HG03196 (cell line): ENCODE measurements around the gene RMND5A.
A peak's percentile ranks its signal among the peaks of the same experiment; 100 is the strongest.
"Not testable (repeated sequence)": the region's sequence is repeated elsewhere in the genome, so short reads cannot be mapped to it uniquely, and the experiment has no call there.

ENCODE experiments used
- ATAC-seq: cut with Tn5 transposase; IDR thresholded peaks from one replicate; pipeline ENCODE4 v1.9.1; 2021; ENCODE audit not compliant: unreplicated experiment

Gene RMND5A

GRCh38 chr2:86714579-86715173 is 5.4 kb upstream of the RMND5A start:
- ATAC-seq, result not testable (repeated sequence)

GRCh38 chr2:86719263-86719636 is 841 bp upstream of the RMND5A start:
- not testable (repeated sequence) for ATAC-seq

DNA sequence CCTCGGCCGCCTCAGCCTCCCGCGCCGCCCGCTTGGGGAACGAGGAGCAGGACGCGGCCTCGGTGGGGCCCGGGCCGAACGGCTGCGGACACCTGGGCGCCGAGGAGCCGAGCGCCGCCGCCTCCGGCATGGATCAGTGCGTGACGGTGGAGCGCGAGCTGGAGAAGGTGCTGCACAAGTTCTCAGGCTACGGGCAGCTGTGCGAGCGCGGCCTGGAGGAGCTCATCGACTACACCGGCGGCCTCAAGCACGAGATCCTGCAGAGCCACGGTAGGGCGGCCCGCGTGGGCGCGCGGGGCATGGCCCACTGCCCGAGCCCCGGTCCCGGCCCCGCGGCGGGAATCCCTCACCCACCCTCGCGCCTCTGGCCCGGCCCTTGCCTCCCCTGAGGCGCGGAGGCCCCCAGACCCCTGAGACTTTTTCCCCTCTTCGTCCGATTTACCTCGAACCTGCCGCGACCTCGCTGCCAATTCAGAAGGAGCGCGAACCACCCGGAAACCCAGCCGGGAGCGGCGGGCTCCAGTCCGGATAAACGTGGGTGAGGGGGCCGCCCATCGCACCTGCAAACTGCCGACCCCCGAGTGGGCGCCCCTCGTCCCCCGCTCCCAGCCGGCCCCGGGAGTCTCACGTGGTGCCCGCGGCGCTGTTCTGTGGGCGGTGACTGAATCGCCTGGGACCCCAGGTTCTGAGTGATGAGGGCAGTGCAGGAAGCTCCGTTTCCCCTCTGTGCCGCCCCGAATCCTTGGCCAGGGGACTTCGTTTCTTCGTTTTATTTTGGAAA is 639 bp downstream of the RMND5A start:
- peak; percentile 8 for ATAC-seq

GRCh38 chr2:86725706-86726105 is 5.6 kb downstream of the RMND5A start:
- ATAC-seq, result not testable (repeated sequence)

- not testable (repeated sequence) for ATAC-seq
Observed at GRCh38 chr2:86732040-86732525, 12.0 kb downstream of the RMND5A start.

- not testable (repeated sequence) for ATAC-seq
Observed at GRCh38 chr2:86732837-86733236, 12.7 kb downstream of the RMND5A start.

- ATAC-seq, result not testable (repeated sequence)
Observed at GRCh38 chr2:86733528-86733927, 13.4 kb downstream of the RMND5A start.

DNA sequence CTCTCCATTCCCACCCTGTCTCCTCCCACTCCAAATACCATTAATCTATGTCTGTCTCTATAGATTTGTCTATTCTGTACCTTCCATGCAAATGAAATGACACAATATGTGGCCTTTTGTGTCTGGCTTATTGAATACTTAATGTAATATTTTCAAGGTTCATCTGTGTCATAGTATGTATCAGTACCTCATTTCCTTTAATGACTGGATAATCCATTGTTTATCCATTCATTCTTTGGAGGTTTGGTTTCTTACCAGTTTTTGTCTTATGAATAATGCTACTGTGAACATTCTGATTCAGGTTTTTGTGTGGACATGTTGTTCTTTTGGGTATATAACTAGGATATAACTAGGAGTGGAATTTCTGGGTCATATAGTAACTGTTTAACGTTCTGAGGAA is 14.8 kb downstream of the RMND5A start:
- ATAC-seq, result not testable (repeated sequence)

- not testable (repeated sequence) for ATAC-seq
Observed at GRCh38 chr2:86739485-86739884, 19.4 kb downstream of the RMND5A start.

GRCh38 chr2:86739889-86740288 is 19.8 kb downstream of the RMND5A start:
- not testable (repeated sequence) for ATAC-seq

DNA sequence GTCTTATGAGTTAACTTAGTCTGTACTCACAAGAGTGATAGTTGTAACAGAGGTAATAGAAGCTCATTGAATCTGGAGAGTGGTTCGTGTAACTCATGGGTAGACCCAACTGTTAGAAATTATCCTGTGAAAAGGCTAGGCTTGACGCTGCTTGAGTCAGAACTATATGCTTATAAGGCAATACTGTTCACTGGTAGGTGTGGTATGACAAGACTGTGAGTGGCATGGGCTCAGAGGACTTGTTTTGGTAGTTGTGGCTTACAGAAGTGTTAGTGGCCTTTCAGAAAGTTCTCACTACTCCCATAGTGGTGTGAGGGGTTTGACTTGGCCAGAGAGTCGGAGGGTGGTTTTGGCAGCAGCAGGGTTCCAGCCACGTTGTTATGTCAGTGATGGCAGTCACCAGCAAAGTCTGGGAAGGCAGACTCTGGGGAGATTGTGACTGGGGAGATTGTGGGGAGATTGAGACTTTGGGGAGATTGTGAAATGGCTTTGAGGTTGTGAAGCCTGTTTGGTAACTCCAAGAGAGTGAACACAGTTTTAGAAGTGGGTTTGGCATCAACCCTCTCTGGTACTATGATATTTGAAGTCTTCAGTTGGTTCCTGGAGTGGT is 21.9 kb downstream of the RMND5A start:
- not testable (repeated sequence) for ATAC-seq

- no peak for ATAC-seq
Observed at GRCh38 chr2:86744152-86744551, 24.1 kb downstream of the RMND5A start.

DNA sequence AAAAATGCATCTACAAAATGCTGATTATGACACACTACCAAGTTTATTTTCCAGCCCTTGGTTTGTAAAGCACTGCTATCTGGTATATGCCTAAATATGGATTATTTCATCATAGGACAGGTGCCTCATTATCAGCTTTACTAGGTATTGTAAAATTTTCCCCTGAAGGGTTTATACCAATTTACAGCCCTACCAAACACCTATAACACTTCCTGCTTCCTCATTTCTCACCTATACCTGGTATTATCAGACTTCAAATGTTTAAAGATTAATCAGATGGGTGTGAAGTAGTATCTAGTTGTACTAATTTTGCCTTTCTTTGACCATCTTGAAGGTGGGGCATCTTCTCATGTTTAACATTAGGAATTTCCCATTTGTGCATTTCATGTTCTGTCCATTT is 26.8 kb downstream of the RMND5A start:
- ATAC-seq, result no peak

GRCh38 chr2:86747711-86748639 is 27.9 kb downstream of the RMND5A start:
- ATAC-seq, result no peak

DNA sequence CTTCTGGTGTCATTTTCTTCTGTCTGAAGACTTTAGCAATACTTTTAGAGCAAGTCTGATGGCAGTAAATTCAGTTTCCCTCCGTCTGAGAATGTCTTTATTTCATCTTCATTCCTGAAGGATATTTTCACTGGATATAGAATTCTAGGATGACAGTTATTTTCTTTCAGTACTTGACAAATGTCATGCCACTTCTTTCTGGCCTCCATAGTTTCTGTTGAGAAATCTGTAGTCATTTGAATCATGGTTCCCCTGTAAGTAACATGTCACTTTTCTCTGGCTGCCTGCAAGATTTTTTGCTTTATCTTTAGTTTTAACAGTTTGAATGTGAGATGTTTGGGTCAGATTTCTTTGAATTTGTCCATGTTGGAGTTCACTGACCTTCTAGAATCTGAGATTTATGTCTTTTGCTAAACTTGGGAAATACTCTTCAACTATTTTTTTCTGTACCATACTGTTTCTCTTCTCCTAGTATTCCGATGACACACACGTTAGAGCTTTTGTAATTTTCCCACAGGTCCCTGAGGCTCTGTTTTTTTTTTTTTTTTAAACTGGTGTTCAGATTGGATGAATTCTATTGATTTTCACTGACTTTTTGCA is 30.2 kb downstream of the RMND5A start:
- no peak for ATAC-seq

DNA sequence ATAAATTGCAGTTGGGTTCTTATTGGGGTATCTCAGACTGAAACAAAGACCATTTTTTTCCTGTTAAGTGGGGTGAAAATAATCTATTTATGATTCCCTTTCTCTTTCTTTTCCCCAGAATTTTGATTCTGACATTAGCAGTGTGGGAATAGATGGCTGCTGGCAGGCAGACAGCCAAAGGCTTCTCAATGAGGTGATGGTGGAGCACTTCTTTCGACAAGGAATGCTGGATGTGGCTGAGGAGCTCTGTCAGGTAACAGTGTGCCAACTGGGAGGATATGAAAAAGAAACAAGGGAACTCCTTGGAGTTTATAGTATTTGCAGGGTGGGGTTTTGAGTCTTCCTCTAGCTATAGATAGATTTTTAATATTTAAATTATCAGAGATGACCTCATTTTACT is 31.7 kb downstream of the RMND5A start:
- no peak for ATAC-seq

- ATAC-seq, result no peak
Observed at GRCh38 chr2:86752934-86753333, 32.8 kb downstream of the RMND5A start.

DNA sequence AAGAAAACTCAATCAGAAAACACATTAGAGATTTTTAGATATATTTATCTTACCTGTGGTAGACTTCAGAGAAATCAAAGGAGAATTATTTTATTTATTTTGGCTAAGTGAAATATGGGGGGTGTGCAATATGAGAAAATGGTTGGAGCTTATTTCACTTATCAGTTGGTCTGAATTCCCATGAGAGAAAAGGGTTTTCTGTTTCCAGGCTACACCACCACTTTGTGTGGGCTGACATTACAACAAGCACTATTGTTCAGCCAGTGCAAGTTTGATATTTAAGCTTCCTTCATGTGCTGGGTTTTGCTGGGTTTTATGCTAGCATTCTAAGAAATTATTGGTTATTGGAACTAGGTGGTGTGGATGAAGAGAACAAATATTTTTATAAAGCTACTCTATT is 33.5 kb downstream of the RMND5A start:
- no peak for ATAC-seq

DNA sequence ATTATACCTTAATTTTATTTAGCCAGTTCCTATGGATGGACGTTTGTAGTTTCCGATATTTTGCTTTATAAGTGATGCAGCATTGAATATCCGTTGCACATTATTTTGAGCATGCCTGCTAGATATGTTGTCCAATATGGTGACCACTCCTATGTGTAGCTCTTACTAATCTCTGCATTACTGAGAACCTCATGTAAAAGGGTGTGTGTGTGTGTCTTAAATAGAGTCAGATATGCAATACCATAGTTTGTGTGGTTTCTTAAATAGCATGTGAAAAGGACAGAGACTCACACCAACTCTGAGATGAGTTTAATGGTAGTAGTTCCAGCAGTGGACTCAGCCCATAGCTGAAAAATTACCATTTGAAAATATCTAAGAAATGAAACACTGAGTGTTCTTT is 38.3 kb downstream of the RMND5A start:
- ATAC-seq, result no peak

- no peak for ATAC-seq
Observed at GRCh38 chr2:86760371-86760770, 40.3 kb downstream of the RMND5A start.
